Stimulated activated effector memory CD8-positive, alpha-beta T cell treated with anti-CD3 and anti-CD28 coated beads, Interleukin-12 subunit alpha, Interleukin-12 subunit beta, amount 100 ng/mL, for 72 hours (primary cell): ENCODE measurements around the gene SLC25A42.
A peak's percentile ranks its signal among the peaks of the same experiment; 100 is the strongest.
"Not testable (repeated sequence)": the region's sequence is repeated elsewhere in the genome, so short reads cannot be mapped to it uniquely, and the experiment has no call there.

Experiments
- ATAC-seq: fragments of 150-1000 bp; cut with Tn5 transposase; 2 replicates; pipeline ENCODE4 v1.10.0; 2021
- DNase-seq, 2 donors: peaks; one replicate each; pipeline ENCODE4 v3.0.0; 2021 to 2022; ENCODE audit warnings: low spot score in 2 of 2
- H3K27ac Mint-ChIP-seq: one replicate; pipeline ENCODE4 v1.8.0; 2022; ENCODE audit warnings: mild to moderate bottlenecking, mixed read lengths
- H3K36me3 Mint-ChIP-seq: one replicate; pipeline ENCODE4 v1.8.0; 2022; ENCODE audit warnings: mild to moderate bottlenecking, mixed read lengths
- H3K4me1 Mint-ChIP-seq: one replicate; pipeline ENCODE4 v1.8.0; 2022; ENCODE audit warnings: mixed read lengths
- H3K4me3 Mint-ChIP-seq: one replicate; pipeline ENCODE4 v1.8.0; 2022; ENCODE audit warnings: mild to moderate bottlenecking, mixed read lengths
- H3K9me3 Mint-ChIP-seq: one replicate; pipeline ENCODE4 v1.8.0; 2022; ENCODE audit warnings: mixed read lengths

Gene SLC25A42

DNA sequence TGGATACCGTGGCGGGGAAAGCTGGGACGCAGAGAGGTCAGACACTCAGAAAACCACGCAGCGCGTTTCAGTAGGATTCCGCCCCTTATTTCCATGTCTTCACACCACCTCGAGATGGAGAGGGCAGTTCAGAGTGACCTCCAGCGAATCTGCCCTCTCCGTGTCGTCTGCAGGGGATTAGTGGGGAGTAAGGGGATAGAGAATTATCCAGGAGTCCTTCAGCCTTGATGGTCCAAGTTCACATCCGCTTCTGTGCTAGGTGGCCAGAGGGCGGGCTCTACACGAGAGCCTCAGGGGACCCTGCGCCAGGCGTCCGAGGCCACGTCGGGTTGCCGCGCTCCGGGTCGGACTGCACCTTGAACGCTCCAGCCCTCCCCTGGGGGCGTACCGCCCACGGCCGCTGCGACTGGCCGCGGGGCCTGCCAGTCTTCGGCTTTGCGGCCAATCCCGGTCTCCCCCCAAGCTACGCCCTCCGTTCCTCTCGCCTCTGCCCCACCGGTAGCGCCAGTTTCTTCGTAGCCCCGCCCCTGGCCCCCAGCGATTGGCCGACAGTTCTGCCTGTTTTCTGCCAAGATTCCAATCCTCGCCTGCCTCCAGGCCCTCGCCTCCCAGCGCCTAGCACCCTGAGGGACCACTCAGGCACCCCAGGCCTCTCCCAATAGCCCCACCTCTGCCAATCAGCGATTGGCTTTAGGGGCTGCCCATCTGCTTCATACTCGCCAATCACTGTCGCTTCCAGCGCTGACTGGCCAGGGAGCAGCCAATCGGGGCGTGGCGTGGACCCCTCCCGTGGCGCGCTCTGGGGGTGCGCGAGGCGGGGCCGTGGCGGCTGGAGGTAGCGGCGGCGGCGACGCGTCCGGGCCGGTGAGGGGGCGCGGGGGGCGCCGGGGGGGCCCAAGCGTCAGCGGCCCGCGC lies at the start of gene SLC25A42:
Gene SLC25A42 (plus strand): TSS at position 812 of the 915 bp plus-strand sequence. CDS start 32,131 bp downstream, outside the sequence.
- H3K4me1 Mint-ChIP-seq = peaks cover 25% of the 10 kb centered on the region
- H3K27ac Mint-ChIP-seq = peak within 1 kb of the TSS; percentile 83
- no peaks in the 10 kb centered on the region for H3K9me3 Mint-ChIP-seq
- peak; percentile 96 for ATAC-seq
- DNase-seq = peak; percentile 97 to 99
- peak within 1 kb of the TSS; percentile 92 for H3K4me3 Mint-ChIP-seq
- peaks cover 15% of the 10 kb centered on the region for H3K36me3 Mint-ChIP-seq

DNA sequence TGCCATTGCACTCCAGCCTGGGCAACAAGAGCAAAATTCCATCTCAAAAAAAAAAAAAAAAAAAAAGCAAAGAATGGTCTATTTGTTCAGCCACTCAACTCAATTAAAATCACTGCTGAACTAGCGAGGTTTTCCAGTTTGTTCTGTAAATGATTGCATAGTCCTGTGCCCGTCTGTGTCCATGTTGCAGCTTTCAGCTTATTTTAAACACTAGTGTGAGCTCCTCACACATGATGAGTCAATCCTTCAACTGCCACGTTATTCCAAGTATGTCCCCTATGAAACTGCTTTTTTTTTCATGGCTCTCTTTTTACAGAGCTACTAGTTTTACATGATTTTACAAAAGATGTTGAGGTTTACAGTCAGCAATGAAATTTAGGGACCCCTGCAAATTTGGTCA lies 42.7 kb upstream of the SLC25A42 start:
- Mint-ChIP-seq H3K4me1 (peaks cover 27% of the 10 kb centered on the region), H3K9me3 (no peaks in the 10 kb centered on the region), H3K4me3 (no peak overlapping the region), H3K36me3 (peaks cover 100% of the 10 kb centered on the region), H3K27ac (no peak overlapping the region)
- no peak for ATAC-seq
- DNase-seq = no peak

DNA sequence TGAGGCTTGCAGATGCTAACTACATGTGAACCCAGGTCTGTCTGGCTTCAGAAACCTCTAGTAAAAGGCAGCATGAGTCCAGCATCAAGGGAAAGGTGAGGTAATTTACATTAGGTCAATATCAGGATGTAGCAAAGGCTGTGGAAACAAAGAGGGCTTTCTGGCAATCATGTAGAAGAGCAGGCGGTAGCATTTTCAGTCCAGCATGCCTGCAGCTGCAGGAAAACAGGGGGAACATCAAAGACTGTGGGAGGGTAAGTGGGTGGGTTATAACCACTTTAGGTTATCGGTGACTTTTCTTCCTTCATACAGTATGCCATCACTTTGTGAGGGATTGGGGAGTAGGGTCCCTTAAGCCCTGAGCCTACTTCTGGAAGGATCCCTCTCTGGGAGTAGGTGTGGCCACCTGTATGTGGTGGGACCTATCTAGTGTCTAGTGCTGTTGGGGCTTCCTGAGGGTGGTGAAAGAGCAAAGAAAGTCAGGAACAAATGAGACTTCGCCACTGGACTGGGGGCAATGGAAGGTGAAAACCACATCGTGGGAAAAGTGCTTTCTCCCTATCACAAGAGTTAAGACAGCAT lies 41.3 kb upstream of the SLC25A42 start:
- Mint-ChIP-seq H3K4me3 (no peak overlapping the region), H3K27ac (peak overlapping the region; percentile 70)
- no peak for ATAC-seq

DNA sequence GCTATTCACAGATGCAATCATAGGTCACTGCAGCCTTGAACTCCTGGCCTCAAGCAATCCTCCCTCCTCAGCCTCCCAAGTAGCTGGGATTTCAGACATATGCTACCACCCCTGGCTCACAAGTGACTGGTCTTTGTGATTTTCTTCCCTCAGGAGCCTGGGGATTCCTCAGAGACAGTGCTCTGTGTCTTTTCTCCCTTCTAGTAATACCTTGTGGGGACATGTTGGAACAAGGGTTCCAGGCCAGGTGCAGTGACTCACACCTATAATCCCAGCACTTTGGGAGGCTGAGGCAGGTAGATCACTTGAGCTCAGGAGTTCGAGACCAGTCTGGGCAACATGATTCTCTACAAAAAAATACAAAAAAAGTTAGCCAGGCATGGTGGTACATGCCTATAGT lies 40.4 kb upstream of the SLC25A42 start:
- peaks cover 40% of the 10 kb centered on the region for H3K4me1 Mint-ChIP-seq
- DNase-seq, H3K4me3 Mint-ChIP-seq, ATAC-seq, H3K9me3 Mint-ChIP-seq: not testable (repeated sequence)
- peak overlapping the region; percentile 70 for H3K27ac Mint-ChIP-seq
- peaks cover 100% of the 10 kb centered on the region for H3K36me3 Mint-ChIP-seq

More for the DNA sequence above, 41.3 kb upstream of the SLC25A42 start:
- Mint-ChIP-seq H3K4me1 (peaks cover 31% of the 10 kb centered on the region), H3K36me3 (peaks cover 100% of the 10 kb centered on the region), H3K9me3 (no peaks in the 10 kb centered on the region)
- no peak for DNase-seq

DNA sequence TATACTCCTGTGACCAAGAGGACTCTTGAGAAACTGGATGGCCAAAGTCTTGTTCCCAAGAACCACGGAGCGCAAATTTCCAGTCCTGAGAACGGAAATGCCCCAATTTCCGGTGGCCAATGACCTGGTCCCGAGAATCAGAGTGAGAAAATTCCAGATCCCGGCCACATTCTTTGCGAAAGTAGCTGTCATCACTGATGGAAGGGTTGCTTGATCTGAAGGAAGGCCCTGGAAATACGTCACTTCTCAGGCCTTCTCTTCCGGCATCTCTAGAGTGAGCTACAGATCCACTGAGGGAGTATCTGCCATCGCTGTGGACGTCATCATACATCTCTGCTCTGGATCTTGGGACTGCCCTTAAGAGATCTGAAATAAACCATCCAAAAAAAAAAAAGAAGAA lies 37.9 kb upstream of the SLC25A42 start:
- no peak overlapping the region for H3K4me3 Mint-ChIP-seq
- H3K36me3 Mint-ChIP-seq = peaks cover 100% of the 10 kb centered on the region
- H3K4me1 Mint-ChIP-seq = peaks cover 36% of the 10 kb centered on the region
- ATAC-seq (no peak), DNase-seq (no peak)
- no peaks in the 10 kb centered on the region for H3K9me3 Mint-ChIP-seq
- peak overlapping the region; percentile 26 for H3K27ac Mint-ChIP-seq

DNA sequence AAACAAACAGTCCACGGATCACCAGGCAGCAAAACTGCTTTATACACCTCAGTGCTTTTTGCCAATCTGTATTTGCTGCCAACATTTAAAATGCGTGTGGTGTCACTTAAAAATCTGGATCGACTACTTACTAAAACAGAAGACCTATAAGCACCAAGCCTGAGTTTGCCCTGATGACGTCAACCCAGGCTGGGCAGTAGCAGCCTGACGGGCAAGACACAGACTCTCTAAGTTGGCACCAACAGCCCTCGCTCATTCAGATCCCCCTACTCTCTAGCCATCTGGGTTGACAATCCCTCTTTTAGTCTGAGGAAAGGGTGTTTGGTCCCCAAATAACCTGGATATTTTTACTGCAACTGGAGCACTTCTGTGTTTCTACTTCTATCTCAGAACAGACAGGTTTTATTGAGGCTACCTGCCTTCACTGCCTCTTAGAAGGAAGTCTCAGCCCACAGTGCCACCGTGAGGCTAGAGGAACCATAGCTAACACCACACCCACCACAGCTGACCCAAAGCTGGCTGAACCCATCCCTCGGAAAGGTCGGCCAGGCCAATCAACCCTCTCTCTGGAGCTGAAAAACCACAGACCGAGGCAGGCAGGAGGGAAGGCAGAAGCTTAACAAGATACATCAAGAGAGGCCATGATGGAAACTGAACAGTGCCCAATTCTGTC lies 37.4 kb upstream of the SLC25A42 start:
- Mint-ChIP-seq H3K9me3 (no peaks in the 10 kb centered on the region), H3K4me3 (no peak overlapping the region), H3K27ac (no peak overlapping the region), H3K36me3 (peaks cover 100% of the 10 kb centered on the region), H3K4me1 (peaks cover 36% of the 10 kb centered on the region)
- no peak for DNase-seq
- ATAC-seq = no peak

DNA sequence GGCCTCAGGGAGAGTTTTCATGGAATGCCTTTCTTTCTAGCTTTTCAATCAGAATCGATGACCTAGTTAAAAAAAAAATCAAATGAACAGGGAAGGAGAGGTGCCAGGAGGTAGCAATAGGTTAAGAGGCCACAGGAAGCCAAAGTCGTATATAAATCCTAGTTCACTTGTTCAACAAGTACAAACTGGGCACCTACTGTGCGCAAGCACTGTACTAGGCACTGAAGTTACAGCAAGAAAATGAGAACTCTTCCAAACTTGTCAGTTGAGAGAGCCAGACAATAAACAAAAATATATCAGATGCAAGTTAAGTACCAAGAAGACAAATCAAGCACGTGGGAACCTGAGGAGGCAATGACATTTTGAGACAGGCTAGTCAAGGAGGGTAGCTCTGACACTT lies 36.6 kb upstream of the SLC25A42 start:
- DNase-seq = no peak
- no peak for ATAC-seq
- Mint-ChIP-seq H3K36me3 (peaks cover 100% of the 10 kb centered on the region), H3K4me1 (peaks cover 35% of the 10 kb centered on the region), H3K9me3 (no peaks in the 10 kb centered on the region), H3K4me3 (no peak overlapping the region), H3K27ac (peak overlapping the region; percentile 75)

DNA sequence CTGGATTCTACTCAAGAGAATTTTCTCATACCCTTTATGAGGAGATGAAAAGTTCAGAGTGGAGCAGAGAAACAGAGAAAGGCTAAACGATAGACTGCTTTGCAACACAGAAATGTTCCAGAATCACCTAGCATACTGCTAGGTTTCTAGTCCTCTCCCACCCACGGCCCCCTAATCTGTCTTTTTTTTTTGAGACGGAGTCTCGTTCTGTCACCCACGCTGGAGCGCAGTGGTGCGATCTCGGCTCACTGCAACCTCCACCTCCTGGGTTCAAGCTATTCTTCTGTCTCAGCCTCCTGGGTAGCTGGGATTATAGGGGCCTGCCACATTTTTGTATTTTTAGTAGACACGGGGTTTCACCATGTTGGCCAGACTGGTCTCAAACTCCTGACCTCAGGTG lies 35.3 kb upstream of the SLC25A42 start:
- peak overlapping the region; percentile 77 for H3K27ac Mint-ChIP-seq
- no peak overlapping the region for H3K4me3 Mint-ChIP-seq
- peaks cover 29% of the 10 kb centered on the region for H3K4me1 Mint-ChIP-seq
- DNase-seq (no peak), ATAC-seq (no peak)
- no peaks in the 10 kb centered on the region for H3K9me3 Mint-ChIP-seq
- peaks cover 93% of the 10 kb centered on the region for H3K36me3 Mint-ChIP-seq

DNA sequence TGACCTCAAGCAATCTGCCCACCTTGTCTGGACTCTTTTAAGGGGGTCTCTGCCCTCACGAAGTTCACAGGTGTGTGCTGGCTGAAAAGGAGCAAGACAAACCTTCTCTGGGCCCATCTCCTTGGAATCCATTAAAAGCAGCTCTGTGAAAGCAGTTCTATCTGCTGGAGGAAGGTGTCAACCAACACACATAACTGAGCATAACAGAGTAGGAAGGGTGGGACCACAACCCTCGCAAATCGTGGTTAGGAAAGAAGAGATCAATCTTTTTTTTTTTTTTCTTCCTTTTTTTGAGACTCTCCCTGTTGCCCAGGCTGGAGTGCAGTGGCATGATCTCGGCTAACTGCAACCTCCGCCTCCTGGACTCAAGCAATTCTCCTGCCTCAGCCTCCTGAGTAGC lies 31.9 kb upstream of the SLC25A42 start:
- H3K9me3 Mint-ChIP-seq = no peaks in the 10 kb centered on the region
- H3K36me3 Mint-ChIP-seq = peaks cover 70% of the 10 kb centered on the region
- peaks cover 40% of the 10 kb centered on the region for H3K4me1 Mint-ChIP-seq
- no peak for DNase-seq
- H3K4me3 Mint-ChIP-seq = peak overlapping the region; percentile 80
- no peak for ATAC-seq
- H3K27ac Mint-ChIP-seq = peak overlapping the region; percentile 85

DNA sequence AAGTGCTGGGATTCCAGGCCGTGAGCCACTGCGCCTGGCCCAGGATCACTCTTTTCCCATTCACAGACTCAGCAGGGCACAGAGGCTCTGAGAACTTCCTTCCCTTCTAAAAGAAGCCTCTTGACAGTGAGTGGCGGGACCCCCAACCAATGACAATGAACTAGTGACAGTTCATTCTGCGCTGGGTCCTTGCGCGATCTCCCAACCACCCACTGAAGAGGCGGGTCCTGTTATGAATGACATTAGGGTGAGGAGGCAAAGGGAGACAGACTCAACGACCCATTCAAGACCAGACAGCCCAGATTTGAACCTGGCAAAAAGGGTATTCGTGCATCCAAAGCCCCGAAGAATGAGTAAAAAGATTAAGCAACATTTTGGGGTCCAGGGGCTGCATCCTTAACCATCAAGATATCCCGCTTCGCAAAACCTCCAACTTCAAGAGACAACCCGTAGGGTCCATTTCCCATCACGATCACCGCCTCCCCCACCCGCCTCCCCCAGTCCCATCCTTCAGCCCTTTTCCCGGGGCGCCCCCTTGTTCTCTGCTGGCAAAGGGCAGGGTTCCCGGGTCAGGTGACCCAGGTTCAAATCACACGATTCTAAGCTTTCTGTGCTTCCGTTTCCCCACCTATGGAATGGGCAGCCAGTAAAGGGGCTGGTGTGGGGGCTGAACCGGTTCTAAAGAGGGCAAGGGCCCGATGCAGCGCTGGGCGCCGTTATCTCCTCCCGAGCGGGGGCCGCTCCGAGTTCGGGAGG lies 31.2 kb upstream of the SLC25A42 start:
- peaks cover 66% of the 10 kb centered on the region for H3K36me3 Mint-ChIP-seq
- ATAC-seq = peak; percentile 66
- DNase-seq = peak; percentile 31 to 85
- peaks cover 33% of the 10 kb centered on the region for H3K4me1 Mint-ChIP-seq
- peak overlapping the region; percentile 85 for H3K27ac Mint-ChIP-seq
- H3K4me3 Mint-ChIP-seq = peak overlapping the region; percentile 80
- H3K9me3 Mint-ChIP-seq = no peaks in the 10 kb centered on the region

- Mint-ChIP-seq H3K36me3 (peaks cover 61% of the 10 kb centered on the region), H3K9me3 (no peaks in the 10 kb centered on the region), H3K4me1 (peaks cover 28% of the 10 kb centered on the region), H3K4me3 (peak overlapping the region; percentile 80), H3K27ac (peak overlapping the region; percentile 85)
- DNase-seq (no peak), ATAC-seq (no peak)
Observed at GRCh38 chr19:19033176-19033425, 30.7 kb upstream of the SLC25A42 start.

DNA sequence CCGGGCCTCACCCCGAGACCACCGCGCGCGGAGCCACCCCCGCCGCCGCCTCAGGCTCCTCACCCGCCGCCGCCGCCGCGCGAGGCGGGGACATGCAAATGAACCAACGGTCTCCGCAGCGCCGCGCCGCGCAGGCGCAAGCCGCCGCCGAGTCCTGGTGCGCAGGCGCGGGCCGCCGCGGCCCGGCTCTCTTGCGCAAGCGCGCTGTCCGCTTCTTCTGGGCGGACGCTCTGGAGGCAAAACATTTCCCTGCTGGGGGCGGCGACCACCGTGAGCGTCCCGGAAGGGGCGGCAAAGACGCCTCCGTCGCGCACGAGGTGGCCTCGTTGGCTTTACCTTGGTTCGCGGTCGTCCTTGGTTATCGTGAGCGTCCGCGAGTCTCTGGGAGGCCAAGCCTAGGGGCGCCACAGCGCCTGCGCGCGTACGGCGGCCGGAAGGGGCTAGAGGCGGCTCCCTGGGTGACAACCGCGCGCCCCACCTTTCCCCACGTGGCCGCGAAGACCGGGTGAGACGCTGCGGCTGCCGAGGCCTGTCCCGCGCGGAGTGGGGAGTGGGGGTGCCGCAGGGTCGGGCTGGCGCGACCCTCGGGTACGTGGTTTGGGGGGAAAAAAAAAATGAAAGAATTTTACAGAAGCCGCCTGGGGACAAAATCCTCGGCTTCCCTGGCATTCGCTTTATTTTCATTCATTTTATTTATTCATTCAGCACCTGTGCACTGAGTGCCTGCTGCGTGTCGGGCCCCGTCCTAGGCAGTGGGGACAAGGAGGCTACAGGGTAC lies 30.2 kb upstream of the SLC25A42 start, which contains the start of the genes ARMC6 and SUGP2:
Gene ARMC6 (plus strand): TSS at position 178 of the 778 bp plus-strand sequence. CDS start 607 bp downstream, outside the sequence.
Gene SUGP2 (minus strand): TSS at position 92 of the 778 bp plus-strand sequence. CDS start 2,446 bp downstream, outside the sequence.
- DNase-seq (peak; percentile 85 to 97), ATAC-seq (peak; percentile 90)
- Mint-ChIP-seq H3K4me1 (peaks cover 24% of the 10 kb centered on the region), H3K9me3 (no peaks in the 10 kb centered on the region), H3K27ac (peak within 1 kb of the TSS; percentile 85), H3K4me3 (peak within 1 kb of the TSS; percentile 80), H3K36me3 (peaks cover 56% of the 10 kb centered on the region)

GRCh38 chr19:19034204-19034624 lies 29.6 kb upstream of the SLC25A42 start:
- DNase-seq = peak; percentile 30 to 81
- H3K4me3 Mint-ChIP-seq = peak overlapping the region; percentile 80
- ATAC-seq = peak; percentile 67
- H3K9me3 Mint-ChIP-seq = no peaks in the 10 kb centered on the region
- H3K27ac Mint-ChIP-seq = peak overlapping the region; percentile 85
- H3K36me3 Mint-ChIP-seq = peaks cover 55% of the 10 kb centered on the region
- peaks cover 26% of the 10 kb centered on the region for H3K4me1 Mint-ChIP-seq

- H3K4me3 Mint-ChIP-seq = peak overlapping the region; percentile 0
- no peak for DNase-seq
- peak; percentile 83 for ATAC-seq
Observed at GRCh38 chr19:19039901-19040300, 23.9 kb upstream of the SLC25A42 start.

More at GRCh38 chr19:19039901-19040300, 23.9 kb upstream of the SLC25A42 start:
- H3K9me3 Mint-ChIP-seq = no peaks in the 10 kb centered on the region
- H3K36me3 Mint-ChIP-seq = peaks cover 32% of the 10 kb centered on the region
- H3K27ac Mint-ChIP-seq = peak overlapping the region; percentile 91
- H3K4me1 Mint-ChIP-seq = peaks cover 24% of the 10 kb centered on the region
